Hematopoietic multipotent progenitor cell treated with erythropoietin and hydrocortisone succinate and interleukin-3 and kit ligand, for 17 days (in vitro differentiated cells): ENCODE results near the gene SERPIND1.
A peak's percentile ranks its signal among the peaks of the same experiment; 100 is the strongest.
"Not testable (repeated sequence)": the region's sequence is repeated elsewhere in the genome, so short reads cannot be mapped to it uniquely, and the experiment has no call there.

Experiments
- DNase-seq: peaks from one replicate; pipeline ENCODE4 v3.0.0-alpha.2; 2015; ENCODE audit warnings: low spot score

The SERPIND1 gene

DNA sequence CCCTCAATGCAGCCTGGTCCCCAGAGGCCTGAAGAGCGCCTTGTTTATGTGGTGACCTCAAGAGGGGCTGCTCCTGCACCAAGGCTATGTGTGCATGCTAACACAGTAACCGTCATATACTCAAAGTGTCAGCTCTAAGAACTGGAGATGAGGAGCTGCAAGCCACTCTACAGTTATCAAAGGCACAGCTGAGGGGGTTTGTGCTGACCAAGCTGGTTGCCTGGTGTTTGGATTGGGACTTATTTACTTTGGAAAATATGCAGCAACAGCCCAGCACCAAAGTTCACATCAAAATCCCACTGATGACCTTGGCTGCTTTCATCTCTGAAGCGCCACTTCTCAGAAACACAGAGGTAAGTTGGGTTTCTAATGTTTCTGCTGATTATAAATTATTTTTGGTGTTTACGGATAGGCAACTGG lies at the start of gene SERPIND1:
Gene SERPIND1 (plus strand): TSS at position 321 of the 420 bp plus-strand sequence. CDS start 5,200 bp downstream, outside the sequence.
- DNase-seq = no peak

GRCh38 chr22:20724676-20725454 lies 49.0 kb upstream of the SERPIND1 start:
- DNase-seq = no peak

DNA sequence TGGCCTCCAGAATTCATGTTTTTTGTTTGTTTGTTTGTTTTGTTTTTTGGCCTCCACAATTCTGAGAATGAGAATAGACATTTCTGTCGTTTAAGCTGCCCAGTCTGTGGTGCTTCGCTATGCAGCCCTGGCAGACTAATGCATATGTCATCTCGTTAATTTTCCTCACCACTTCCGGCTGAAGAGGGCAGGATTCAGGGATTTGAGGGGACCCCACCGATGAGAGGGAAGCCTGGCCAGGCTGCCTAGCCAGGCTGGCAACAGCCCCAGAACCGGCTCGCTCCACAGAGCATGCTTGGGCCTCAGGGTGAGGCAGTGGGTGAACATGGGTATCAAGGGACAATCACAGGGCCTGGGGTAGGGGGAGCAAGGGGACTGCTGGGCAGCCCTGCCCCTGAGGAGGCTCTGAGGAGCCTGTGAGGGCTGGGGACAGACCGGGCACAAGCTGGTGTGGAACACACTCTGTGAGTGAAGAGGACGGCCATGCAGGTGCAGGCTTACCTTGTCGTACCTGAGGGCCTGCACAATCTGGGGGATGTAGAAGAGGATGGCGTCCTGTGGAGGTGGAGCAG lies 47.8 kb upstream of the SERPIND1 start:
- DNase-seq = no peak

GRCh38 chr22:20727118-20728015 lies 46.5 kb upstream of the SERPIND1 start:
- no peak for DNase-seq

GRCh38 chr22:20728523-20729190 lies 45.3 kb upstream of the SERPIND1 start:
- DNase-seq = no peak

DNA sequence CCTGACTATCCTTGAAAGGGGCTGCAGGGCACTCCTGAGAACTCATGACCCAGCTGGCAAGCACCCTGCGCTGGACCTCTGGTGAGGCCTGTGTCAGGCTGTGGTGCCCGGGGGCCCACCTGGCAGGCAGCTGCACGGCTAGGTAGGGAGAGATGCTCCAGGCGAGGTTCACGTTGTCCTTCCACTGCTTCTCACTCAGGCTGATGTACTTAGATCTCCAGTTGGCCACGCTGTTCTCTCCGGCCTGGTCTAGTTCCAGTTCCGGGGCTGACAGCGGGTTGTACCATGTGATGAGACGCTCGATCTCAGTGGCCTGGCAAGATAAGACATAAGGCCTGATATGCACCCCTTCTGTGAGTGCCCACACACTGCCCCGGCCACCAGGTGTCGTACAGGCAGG lies 44.7 kb upstream of the SERPIND1 start:
- DNase-seq = no peak

- DNase-seq = not testable (repeated sequence)
Observed at GRCh38 chr22:20732431-20732830, 41.5 kb upstream of the SERPIND1 start.

- DNase-seq = not testable (repeated sequence)
Observed at GRCh38 chr22:20735356-20736162, 38.4 kb upstream of the SERPIND1 start.

GRCh38 chr22:20736891-20737290 lies 37.0 kb upstream of the SERPIND1 start:
- DNase-seq = not testable (repeated sequence)

GRCh38 chr22:20738394-20739089 lies 35.4 kb upstream of the SERPIND1 start:
- DNase-seq = no peak

DNA sequence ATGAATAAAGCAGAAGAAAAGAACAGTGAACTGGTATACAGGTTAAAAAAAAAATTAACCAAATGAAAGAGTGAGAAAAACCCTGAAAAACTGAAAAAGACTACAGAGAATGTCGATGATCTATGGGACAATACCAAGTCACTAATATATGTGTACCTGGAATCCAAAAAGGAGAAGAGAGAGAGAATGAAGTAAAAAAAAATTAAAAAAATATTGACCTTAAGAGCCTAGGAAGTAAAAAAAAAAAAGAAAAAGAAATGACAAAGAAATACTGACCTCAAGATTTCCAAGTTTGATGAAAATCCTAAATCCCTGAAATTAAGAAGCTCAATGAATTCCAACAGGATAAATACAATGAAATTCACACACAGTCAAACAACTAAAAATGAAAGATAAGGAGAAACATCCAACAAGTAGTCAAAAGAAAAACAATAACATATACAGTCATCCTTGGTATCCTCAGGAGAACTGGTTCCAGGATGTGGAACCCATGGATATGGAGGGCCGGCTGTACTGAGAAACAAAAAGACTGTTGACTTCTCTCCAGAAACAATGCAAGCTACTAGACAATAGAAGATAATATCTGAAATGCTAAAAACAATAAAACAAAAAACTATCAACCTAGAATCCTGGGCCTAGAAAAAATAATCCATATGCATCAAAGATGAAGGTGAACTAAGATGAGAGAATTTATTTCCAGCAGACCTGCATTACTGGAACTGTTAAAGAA lies 33.5 kb upstream of the SERPIND1 start:
- DNase-seq = no peak

- no peak for DNase-seq
Observed at GRCh38 chr22:20741008-20741633, 32.8 kb upstream of the SERPIND1 start.

GRCh38 chr22:20741634-20742581 lies 32.0 kb upstream of the SERPIND1 start:
- DNase-seq = peak; percentile 53

DNA sequence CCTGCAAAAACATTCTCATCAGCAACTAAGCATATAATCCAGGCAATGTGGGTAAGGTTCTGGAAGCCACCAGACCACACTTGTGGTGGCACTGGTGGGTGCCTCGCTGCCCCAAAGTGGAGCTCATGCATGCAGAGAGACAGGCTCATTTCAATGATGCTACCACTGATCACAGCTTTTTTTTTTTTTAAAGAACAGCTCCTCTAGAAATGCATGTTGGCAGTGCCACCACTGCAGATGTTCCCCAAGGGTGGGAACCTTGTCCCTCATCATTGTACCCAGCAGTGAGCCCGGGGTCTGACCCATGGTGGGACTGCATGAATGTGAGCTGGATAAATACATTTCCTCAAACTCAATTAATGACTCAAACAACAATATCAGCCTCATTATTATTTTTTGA lies 31.1 kb upstream of the SERPIND1 start:
- DNase-seq = no peak

- DNase-seq = no peak
Observed at GRCh38 chr22:20744456-20744855, 29.5 kb upstream of the SERPIND1 start.

- no peak for DNase-seq
Observed at GRCh38 chr22:20745119-20745518, 28.8 kb upstream of the SERPIND1 start.

- no peak for DNase-seq
Observed at GRCh38 chr22:20746431-20747189, 27.3 kb upstream of the SERPIND1 start.
